Head of caudate nucleus (tissue), 42 donors: ENCODE results near the gene PRKRIP1.
"Not testable (repeated sequence)": the region's sequence is repeated elsewhere in the genome, so short reads cannot be mapped to it uniquely, and the experiment has no call there.

Experiments used
- DNase-seq, 42 donors: peaks; one replicate each; pipeline versions ENCODE4 v3.0.0 to v3.0.0-alpha.2; 2020 to 2021; ENCODE audit warnings: mixed read lengths in 7 of 42
- intact Hi-C: fragments of 100-400 bp; cut with DNase I; formaldehyde crosslinking; loops from one replicate; pipeline ENCODE4 v1.15.0; 2022

Gene PRKRIP1

DNA sequence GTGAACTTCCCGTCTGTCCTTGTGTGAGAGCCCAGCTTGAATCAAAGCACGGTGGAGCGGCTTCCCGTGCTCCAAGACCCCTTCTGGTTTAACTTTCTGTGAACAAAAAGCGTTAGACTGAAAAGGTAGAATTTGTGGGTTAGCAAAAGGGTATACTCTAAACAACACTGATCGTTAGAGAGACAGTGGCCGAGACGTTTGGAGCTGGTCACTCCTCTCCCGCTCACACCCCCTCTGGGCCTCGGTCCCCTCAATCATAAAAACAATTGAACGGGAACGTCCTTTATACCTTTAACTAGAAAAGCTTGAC is 502 bp downstream of the PRKRIP1 start:
- DNase-seq: no peak
- intact Hi-C loops: loop anchor here (2.0 to 5.0 kb wide), 2 partner anchors 36 to 66 kb away; partner anchors contain the start of genes ALKBH4, LRWD1 and ORAI2

DNA sequence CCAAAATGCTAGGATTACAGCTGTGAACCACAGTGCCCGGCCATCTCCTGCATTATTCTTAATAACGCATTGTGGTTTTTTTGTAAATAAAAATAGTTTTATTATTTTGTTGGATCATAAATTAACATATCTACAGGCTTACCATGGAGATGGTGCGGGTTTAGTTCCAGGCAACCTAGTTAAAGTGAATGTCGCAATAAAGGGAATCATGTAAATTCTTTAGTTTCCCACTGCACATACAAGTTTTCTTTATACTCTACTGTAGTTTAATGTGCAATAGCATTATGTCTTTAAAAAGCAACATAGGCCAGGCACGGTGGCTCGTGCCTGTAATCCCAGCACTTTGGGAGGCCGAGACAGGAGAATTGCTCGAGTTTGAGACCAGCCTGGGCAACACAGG is 2.4 kb downstream of the PRKRIP1 start:
- intact Hi-C loops: loop anchor here (5.0 kb wide), 1 partner anchor 64 kb away; the partner anchor contains the start of genes ALKBH4 and LRWD1
- no peak for DNase-seq

DNA sequence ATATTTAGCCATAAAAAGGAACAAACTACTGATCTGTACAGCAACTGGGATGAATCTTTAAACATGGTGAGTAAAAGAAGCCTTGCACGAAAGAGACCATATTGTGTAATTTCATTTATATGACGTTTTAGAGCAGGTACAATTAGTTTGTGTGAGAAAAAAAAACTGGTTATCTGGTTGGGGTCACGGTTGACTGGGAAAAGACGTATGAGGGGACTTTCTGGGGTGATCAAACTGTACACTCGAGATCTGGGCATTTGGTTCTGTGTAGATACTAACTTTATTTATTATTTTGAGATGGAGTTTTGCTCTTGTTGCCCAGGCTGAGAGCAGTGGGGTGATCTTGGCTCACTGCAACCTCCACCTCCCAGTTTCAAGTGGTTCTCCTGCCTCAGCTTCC is 4.2 kb downstream of the PRKRIP1 start:
- intact Hi-C loops: no loop called here
- DNase-seq: peak in 2 of 42 donors; percentile 1 to 8

DNA sequence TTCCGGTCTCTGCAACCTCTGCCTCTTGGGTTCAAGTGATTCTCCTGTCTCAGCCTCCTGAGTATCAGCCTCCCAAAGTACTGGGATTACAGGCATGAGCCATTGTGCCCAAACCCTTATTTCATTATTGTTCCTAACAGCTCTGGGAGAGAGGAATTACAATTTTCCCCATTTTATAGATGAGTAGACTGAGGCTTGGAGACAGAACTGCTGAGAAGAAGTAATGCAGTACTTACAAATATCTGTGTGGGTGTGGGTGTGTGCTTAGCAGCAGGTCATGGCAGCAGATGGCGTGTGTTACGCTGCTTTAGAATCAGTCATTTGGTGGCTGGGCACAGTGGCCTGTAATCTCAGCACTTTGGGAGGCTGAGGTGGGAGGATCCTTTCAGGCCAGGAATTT is 7.4 kb downstream of the PRKRIP1 start:
- DNase-seq: no peak
- intact Hi-C loops: no loop called here

DNA sequence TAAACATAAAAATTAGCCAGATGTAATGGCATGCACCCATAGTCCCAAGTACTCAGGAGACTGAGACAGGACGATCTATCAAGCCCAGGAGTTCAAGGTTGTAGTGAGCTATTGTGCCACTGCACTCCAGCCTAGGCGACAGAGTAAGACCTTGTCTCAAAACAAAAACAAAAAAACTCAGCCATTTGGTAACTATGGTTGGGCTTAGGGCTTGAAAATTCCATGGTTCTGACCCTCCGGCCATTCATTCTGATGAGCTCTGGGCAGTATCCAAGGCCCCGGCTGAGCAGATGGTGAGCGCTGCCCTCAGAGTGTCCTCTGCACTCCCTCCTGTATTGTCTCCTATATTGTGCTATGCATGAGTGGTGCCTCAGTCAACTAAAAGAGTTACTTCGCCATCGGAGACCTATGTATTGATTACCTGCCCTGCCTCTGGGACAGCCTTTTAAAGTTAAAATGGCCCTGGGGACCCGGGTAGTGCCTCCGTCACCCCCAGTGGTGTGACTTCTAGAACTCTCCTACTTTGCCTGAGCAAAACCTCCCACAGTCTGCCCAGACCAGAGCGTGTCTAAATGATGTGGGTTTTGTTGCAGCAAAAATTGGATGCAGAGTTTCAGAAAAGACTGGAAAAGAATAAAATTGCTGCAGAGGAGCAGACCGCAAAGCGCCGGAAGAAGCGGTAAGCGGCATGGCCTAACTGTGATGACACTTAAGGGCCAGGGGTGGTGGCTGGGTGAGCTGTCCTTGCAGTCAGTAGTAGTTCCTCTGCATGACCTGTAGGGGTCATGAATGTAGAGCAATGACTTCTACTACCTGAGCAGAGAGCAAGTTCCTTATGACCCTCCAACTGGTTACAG is 8.1 kb downstream of the PRKRIP1 start:
- peak in 3 of 42 donors; percentile 28 to 42 (median 31) for DNase-seq

DNA sequence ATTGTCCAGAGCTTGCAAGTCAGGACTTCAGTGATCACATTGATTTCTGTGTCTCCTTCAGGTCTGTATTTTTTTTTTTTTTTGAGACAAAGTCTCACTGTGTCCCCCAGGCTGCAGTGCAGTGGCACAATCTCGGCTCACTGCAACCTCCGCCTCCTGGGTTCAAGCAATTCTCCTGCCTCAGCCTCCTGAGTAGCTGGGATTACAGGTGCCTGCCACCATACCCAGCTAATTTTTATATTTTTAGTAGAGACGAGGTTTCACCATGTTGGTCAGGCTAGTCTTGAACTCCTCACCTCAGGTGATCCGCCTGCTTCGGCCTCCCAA is 8.7 kb downstream of the PRKRIP1 start:
- intact Hi-C loops, DNase-seq: not testable (repeated sequence)

More for the DNA sequence above, 8.1 kb downstream of the PRKRIP1 start:
- intact Hi-C loops: no loop called here

DNA sequence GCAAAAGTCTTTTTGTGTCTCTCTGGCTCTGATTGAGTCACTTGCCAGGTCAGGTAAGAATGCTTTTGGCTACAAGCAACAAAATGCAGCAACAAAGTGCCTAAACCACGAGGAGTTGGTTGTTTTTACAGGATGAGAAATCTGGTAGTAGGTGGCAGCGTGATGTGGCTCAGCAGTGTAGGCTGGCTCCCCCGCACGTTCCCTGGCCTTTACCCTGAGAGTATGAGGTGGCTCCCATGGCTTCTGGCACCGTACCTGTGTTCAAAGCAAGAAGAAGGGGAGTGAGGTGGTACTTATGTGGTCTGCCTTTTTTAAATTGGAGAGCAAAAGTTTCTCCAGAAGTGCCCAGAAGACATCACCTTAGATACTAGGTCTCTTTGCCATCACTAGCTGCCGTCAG is 11.7 kb downstream of the PRKRIP1 start:
- intact Hi-C loops: no loop called here
- peak in 34 of 42 donors; percentile 33 to 86 (median 59) for DNase-seq

DNA sequence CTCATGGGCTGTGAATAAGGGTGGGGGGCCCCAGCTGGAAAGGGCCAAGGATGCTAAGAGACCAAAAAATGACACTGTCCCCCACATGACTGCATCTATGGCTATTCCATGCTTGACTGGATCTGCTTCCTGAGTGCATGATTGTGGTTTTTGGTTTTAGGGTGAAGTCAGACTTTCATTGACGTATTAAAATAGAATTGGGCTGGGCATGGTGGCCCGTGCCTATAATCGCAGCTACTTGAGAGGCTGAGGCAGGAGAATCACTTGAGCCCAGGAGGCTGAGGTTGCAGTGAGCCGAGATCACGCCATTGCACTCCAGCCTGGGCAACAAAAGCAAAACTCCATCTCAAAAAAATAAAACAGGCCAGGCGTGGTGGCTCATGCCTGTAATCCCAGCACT is 12.4 kb downstream of the PRKRIP1 start:
- intact Hi-C loops, DNase-seq: not testable (repeated sequence)

DNA sequence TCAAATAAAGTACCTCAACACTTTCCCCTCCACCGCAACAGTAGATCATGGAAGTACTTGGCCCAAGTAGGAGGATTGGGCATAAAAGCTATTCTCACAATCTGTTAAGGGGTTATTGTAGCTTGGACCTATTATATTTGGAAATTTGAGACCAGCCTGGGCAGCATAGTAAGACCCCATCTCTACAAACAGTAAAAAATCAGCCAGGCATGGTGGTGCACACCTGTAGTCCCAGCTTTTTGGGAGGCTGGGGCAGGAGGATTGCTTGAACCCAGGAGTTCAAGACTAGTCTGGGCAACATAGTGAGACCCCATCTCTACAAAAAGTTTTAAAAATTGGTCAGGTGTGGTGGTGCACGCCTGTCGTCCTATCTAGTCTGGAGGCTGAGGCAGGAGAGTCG is 13.2 kb downstream of the PRKRIP1 start:
- intact Hi-C loops: no loop called here
- DNase-seq: no peak

DNA sequence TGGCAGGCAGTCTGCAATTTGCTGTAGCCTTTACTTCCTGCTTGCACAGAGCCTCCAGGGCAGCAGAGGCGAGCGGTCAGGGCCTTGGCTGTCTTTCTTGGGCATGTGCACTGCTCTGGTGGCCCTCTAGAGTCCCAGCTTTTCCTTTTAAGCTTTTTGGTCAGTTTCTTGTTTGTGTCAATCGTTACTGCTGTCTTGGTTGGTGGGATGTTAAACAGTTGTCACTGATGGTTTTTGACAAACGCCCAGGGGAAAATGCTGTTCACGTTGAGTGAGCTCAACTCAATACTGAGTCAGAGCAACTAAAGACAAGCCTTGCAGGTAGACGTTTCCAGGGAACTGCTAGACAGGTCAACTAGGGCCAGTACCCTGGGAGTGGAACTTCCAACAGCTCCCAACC is 14.0 kb downstream of the PRKRIP1 start:
- intact Hi-C loops: no loop called here
- DNase-seq: no peak

DNA sequence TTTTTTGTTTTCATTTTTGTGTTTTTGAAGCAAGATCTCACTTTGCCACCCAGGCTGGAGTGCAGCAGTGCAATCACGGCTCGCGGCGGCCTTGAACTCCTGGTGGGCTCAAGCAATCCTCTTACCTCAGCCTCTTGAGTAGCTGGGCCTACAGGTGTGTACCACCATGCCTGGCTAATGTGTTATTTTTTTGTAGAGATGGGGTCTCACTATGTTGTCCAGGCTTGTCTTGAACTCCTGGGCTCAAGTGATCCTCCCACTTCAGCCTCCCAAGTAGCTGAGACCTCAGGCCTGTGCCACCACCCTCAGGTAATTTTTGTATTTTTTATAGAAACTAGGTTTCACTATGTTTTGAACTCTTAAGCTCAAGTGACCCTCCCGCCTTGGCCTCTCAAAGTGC is 14.8 kb downstream of the PRKRIP1 start:
- intact Hi-C loops: no loop called here
- no peak for DNase-seq

DNA sequence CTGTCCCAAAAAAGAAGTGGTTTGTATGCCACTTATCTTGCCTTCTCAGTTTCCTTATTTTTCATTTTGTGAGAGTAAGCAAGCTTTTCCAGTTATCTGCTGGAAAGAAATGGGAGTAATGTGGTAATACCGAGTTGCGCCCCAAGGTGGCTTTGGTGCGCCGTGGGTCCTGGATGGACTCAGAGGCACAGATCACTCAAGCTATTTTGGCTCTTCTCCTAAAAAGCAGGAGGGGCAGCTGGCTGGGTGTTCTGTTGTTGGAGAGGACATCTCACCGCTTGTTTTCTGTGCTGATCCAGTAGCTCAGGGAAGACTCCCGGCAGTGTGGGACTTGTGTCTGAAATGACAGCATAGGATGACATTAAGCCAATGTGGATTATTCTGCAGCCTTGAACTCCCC is 16.4 kb downstream of the PRKRIP1 start:
- DNase-seq: peak in 36 of 42 donors; percentile 41 to 79 (median 62)
- intact Hi-C loops: no loop called here

DNA sequence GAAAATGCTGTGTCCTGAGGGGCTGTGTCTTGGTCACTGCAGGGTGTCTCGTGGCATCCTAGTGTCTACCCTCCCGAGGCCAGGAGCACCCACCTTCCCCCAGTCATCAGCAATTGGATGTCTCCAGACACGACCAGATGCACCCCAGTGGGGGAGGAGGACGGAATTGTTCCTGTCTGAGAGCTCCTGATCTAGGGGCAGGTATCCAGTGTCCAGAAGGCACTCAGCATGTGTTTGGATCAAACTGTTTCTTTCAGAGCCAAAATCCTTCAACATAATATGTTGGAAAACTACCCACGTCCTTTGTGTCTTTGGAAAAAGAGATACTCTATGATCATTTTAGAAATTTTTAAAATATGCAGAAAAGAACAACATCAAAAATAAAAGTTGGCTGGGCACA is 16.9 kb downstream of the PRKRIP1 start:
- intact Hi-C loops: no loop called here
- no peak for DNase-seq

DNA sequence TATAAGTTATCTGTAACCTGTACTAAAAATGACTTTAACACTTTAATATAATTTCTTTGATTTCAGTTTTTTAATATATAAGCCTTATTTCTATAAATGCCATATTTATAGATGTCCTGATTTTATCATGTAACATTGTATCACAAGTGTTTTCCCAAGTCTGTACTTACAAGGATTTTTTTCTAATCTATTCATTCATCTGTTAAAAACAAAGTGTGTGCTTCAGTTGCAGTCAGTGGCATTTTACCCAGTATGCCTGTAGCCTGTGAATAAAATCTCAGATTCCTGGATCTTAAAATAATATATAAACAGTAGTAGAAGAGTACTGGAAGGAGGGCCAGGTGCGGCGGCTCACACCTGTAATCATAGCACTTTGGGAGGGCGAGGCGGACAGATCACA is 17.4 kb downstream of the PRKRIP1 start:
- intact Hi-C loops: no loop called here
- DNase-seq: no peak

DNA sequence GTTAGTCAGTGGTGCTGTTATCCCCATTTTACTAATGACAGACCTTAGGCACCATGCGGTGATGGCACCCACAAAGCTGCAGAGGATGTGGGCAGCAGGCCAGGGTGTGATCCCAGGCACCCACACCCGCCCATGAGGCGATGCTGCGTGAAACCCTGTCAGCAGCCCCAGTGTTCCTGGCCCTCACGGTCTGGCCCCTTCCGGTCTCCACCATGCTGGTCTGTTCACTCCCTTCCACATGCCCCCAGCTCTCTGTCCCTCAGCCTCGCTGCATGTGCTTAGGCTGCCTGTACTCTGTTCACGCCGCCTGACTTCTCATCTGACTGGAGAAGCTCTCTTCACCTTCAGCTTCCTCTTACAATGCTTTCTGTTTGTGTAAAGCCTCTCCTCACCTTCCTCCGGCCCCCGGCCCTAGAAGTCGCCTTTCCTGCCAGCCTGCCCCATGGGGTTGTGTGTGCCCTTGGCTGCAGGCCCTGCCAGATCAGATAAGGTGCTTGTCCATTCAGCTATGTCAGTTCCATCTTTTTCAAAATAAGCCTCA is 19.6 kb downstream of the PRKRIP1 start:
- DNase-seq: peak in 1 of 42 donors; percentile 47
- intact Hi-C loops: no loop called here

DNA sequence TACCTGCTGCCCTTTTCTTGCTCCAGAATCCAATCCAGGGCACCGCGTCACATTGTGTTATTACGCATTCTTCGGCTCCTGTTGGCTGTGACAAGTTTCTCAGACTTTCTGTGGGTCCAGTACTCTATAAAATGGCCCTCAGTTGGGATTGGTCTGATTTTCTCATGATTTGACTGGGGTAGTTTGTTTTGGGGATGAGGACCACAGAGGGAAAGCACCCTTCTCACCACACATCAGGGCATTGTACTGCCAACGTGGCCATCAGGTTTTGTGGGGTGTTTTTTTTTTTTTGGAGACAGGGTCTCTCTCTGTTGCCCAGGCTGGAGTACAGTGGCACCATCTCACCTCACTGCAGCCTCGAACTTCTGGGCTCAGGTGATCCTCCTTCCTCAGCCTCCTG is 20.2 kb downstream of the PRKRIP1 start:
- no peak for DNase-seq
- intact Hi-C loops: no loop called here

DNA sequence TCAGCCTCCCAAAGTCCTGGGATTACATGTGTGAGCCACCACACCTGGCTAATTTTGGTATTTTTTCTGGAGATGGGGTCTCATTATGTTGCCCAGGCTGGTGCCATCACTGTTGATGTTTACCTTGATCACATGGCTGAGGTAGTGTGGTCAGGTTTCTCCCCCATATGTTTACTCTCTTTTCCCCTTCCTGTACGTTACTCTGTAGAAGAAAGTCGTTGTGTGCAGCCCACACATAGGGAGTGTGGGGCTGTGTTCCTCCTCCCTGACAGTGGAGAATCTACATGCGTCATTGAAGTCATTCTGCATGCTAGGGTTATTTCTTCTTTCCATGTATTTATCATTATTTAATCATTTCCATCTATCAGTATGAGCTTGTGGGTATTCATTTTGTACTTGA is 20.9 kb downstream of the PRKRIP1 start:
- peak in 2 of 42 donors; percentile 56 to 65 for DNase-seq
- intact Hi-C loops: no loop called here

DNA sequence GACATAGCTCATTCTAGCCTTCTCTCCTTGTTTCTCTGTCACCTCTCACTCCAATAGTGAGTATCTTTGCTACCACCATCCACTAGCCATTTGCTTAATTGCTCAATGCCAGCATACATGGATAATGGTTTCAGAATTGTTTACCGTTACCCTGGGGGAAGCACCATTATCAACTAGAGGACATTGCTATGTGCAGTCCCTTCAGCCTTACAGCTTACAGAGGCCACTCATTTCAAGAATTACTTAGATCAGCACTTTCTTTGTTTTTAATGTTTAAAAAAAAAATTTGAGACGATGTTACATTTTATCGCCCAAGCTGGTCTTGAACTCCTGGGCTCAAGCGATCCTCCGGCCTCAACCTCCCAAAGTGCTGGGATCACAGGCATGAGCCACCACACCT is 22.4 kb downstream of the PRKRIP1 start:
- intact Hi-C loops: no loop called here
- no peak for DNase-seq

DNA sequence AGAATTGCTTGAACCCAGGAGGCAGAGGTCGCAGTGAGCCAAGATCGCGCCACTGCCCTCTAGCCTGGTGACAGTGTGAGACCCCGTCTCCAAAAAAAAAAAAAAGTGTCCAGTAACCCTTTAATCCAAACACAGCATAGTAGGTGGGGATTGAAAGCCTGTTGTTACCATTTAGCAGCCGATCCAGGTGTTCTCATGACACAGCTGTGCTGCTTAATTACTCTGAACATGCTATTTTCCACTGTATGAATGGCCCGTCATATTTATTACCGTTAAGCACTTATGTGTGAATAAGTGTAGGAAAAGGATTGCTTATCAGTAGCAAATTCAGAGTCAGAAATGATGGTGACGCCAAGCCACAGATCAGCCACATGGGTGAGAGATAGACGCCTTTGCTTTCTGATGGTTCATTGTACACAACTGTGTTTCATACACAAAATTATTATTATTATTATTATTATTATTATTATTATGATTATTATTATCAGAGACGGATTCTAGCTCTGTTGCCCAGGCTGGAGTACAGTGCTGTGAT is 25.6 kb downstream of the PRKRIP1 start:
- DNase-seq: no peak
- intact Hi-C loops: no loop called here

DNA sequence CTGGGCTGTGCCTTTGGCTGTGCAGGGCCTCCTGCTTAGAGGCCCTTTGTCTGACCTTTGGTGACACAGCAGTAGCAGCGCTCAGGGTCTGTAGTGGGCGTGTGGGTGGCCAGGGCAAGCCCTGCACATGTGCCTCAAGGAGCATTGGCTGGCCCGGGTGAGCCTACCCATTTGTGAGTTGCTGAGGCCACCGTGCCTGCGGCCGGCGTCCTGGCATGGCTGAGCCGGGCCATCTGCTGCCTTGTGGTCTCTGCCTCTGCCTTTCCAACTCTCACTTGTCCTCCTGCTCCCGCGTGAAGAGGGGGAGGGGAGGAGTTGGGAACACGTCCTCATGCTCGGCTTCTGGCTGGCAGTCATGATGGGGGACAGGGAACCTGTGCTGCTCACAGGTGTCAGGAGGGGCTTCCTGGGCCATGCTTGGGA is 28.0 kb downstream of the PRKRIP1 start:
- intact Hi-C loops: no loop called here
- DNase-seq: no peak

DNA sequence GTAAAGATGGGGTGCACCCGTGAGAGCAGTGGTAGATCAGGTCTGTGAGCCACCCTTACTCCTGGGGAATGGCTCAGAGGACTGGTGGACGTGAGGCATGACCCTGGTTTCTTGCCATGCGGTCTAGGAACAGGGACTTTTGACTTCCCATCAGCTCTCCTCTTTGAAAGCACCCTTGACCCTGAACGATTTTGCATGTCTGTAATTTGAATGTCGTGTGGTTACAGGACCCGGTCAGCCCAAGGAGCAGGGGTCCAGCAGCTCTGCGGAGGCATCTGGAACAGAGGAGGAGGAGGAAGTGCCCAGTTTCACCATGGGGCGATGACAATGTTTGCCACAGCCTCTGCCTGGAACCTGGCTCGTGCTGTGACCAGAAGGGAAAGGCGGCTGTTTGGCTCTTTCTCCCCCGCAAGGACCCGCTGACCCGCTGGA is 28.6 kb downstream of the PRKRIP1 start:
- DNase-seq: peak in 5 of 42 donors; percentile 22 to 49 (median 38)
- intact Hi-C loops: no loop called here
